ENCODE data around the gene CAPN15. TPM values are rescaled to one million over a fixed set of nuclear protein-coding genes. Genes with fewer than 3 reads are reported as not detected.

Gene CAPN15
- total RNA-seq, 1 experiment from 2014 or later = 76.4 TPM

- H3K27ac Mint-ChIP-seq = no peak overlapping the region
- H3K79me1 ChIP-seq (ENCODE audit: insufficient read depth, low read depth, low read length, poor library complexity, severe bottlenecking) = no peaks in the 10 kb centered on the region
- no peak overlapping the region for H3K4ac ChIP-seq (ENCODE audit: low read depth, low read length)
- H3K14ac ChIP-seq (ENCODE audit: insufficient read depth, low read length) = no peak overlapping the region; the same call in 1 of the 2 replicates
- H3K9ac ChIP-seq (ENCODE audit: extremely low read depth, insufficient read length, low read length) = no peak overlapping the region
- H3T11ph ChIP-seq (ENCODE audit: low read length) = no peak overlapping the region
- H4K20me1 ChIP-seq (ENCODE audit: control insufficient read depth, insufficient read depth, insufficient read length) = no peaks in the 10 kb centered on the region
- no peak overlapping the region for H2BK12ac ChIP-seq (ENCODE audit: insufficient read length, low read depth, low read length)
- no peaks in the 10 kb centered on the region for H3K27me3 ChIP-seq (ENCODE audit: insufficient read depth, low read length)
- H3K23ac ChIP-seq (ENCODE audit: insufficient read length, low read depth, low read length) = no peak overlapping the region
- no peak overlapping the region for H3K56ac ChIP-seq (ENCODE audit: insufficient read length, low read depth, low read length)
- H3K23me2 ChIP-seq (ENCODE audit: insufficient read length, low read depth, low read length, poor library complexity, severe bottlenecking) = no peaks in the 10 kb centered on the region
- no peak overlapping the region for H2BK20ac ChIP-seq (ENCODE audit: low read depth, low read length, poor library complexity, severe bottlenecking)
- no peak for DNase-seq
- no peak overlapping the region for H4K5ac ChIP-seq (ENCODE audit: insufficient read length, low read depth, low read length)
- H3K36me3 Mint-ChIP-seq (ENCODE audit: insufficient read depth in 1 of 3, low read depth in 3 of 3) = peaks cover 11 to 24% (median 19%) of the 10 kb centered on the region in 3 experiments; a peak in 6 of 7 replicates
- peaks cover 9% of the 10 kb centered on the region for H3K27me3 Mint-ChIP-seq (ENCODE audit: low read depth)
- H3K4me2 ChIP-seq (ENCODE audit: insufficient read depth, insufficient read length, low read length) = no peak overlapping the region
- H2BK120ac ChIP-seq (ENCODE audit: low read depth, low read length, poor library complexity, severe bottlenecking) = no peak overlapping the region
- H4K91ac ChIP-seq (ENCODE audit: insufficient read length, low read depth, low read length) = no peak overlapping the region
- H3K4me1 ChIP-seq (ENCODE audit: insufficient read depth, low read length) = no peaks in the 10 kb centered on the region
- H3K27ac ChIP-seq (ENCODE audit: insufficient read length, low read depth, low read length) = no peak overlapping the region
- H3K4me1 Mint-ChIP-seq = 0 out of 4 replicates have a peak, but pooled peaks cover 0 to 3% of the 10 kb centered on the region in 2 experiments
- no peak overlapping the region for H2AFZ ChIP-seq (ENCODE audit: low read length)
- H3K4me3 Mint-ChIP-seq = no peak overlapping the region
- H2AK5ac ChIP-seq (ENCODE audit: insufficient read length, low read length) = no peak overlapping the region
- peaks cover 0 to 5% of the 10 kb centered on the region in 2 experiments; a peak in 3 of 5 replicates for H3K9me3 Mint-ChIP-seq
- no CpG with 5 or more reads among the region's 43 CpGs for WGBS (ENCODE audit: extremely low coverage, insufficient read length, low lambda C conversion rate)
- H3K9me3 ChIP-seq (ENCODE audit: control insufficient read depth, low read depth, low read length) = no peaks in the 10 kb centered on the region
- no peaks in the 10 kb centered on the region; the same call in 1 of the 2 replicates for H3K79me2 ChIP-seq (ENCODE audit: insufficient read depth, low read length)
- H4K8ac ChIP-seq (replicated peaks; ENCODE audit: insufficient read length, low read depth, low read length) = no peak overlapping the region
- no peak overlapping the region for H3K18ac ChIP-seq (ENCODE audit: insufficient read length, low read depth, low read length)
- TF ChIP-seq CTCF (conservative IDR thresholded peaks at IDR 0.05) = no peak
- no peak overlapping the region for H2BK15ac ChIP-seq (ENCODE audit: low read depth, low read length)
- no peak overlapping the region for H2BK5ac ChIP-seq (ENCODE audit: insufficient read length, low read length)
Measured at GRCh38 chr16:598823-599739, 71.6 kb downstream of the CAPN15 start.

All from H9 (cell line).